Activated B cell treated with CpG ODN at 0.5 μM for 24 hours (primary cell): ENCODE data around the gene PROX1. TPM values are rescaled to one million over a fixed set of nuclear protein-coding genes. Genes with fewer than 3 reads are reported as not detected.

Experiments used
- ATAC-seq: fragments of 200-7000 bp; cut with Tn5 transposase; one replicate; pipeline ENCODE4 v1.10.0; 2021; ENCODE audit warnings: low read depth, mild to moderate bottlenecking, moderate library complexity
- CTCF ChIA-PET: fragments of 350-600 bp; sonication (Branson Sonifier 250); formaldehyde crosslinking; loops from one replicate; lab custom pipeline; 2021; ENCODE audit warnings: antibody characterized with exemption; lab: Charles Lee
- POLR2A ChIA-PET: fragments of 350-600 bp; sonication (Branson Sonifier 250); formaldehyde crosslinking; loops from one replicate; lab custom pipeline; 2021; ENCODE audit warnings: antibody characterized with exemption; lab: Charles Lee
- DNase-seq: peaks from one replicate; pipeline ENCODE4 v3.0.0; 2022
- H3K27ac Mint-ChIP-seq: one replicate; pipeline ENCODE4 v1.8.0; 2020; ENCODE audit warnings: mixed read lengths
- H3K27me3 Mint-ChIP-seq: one replicate; pipeline ENCODE4 v1.8.0; 2021; ENCODE audit warnings: mixed read lengths
- H3K36me3 Mint-ChIP-seq: one replicate; pipeline ENCODE4 v1.8.0; 2021; ENCODE audit warnings: low read depth, mixed read lengths
- H3K4me1 Mint-ChIP-seq: one replicate; pipeline ENCODE4 v1.8.0; 2021; ENCODE audit warnings: mixed read lengths
- H3K4me3 Mint-ChIP-seq: one replicate; pipeline ENCODE4 v1.8.0; 2020; ENCODE audit warnings: mild to moderate bottlenecking, mixed read lengths
- H3K9me3 Mint-ChIP-seq: one replicate; pipeline ENCODE4 v1.8.0; 2020; ENCODE audit warnings: mixed read lengths
- CTCF ChIP-seq: fragments of 200-600 bp; IDR thresholded peaks from one replicate; pipeline ENCODE4 v1.8.0; 2022; ENCODE audit warnings: antibody characterized with exemption, mild to moderate bottlenecking
- intact Hi-C: fragments of 100-400 bp; cut with micrococcal nuclease; formaldehyde crosslinking; loops from one replicate; pipeline ENCODE4 v1.15.1; 2024
- total RNA-seq: library from RNA; stranded (reverse); gene quantifications from 2 replicates; pipeline ENCODE4 v1.2.3, GENCODE V29; 2022

The PROX1 gene
- total RNA-seq, 1 donor from 2014 or later: 1.00 TPM

GRCh38 chr1:214002472-214002871 is 14.7 kb downstream of the PROX1 start:
- no peak for TF ChIP-seq CTCF
- ChIA-PET POLR2A (no interaction called here), CTCF (no interaction called here)
- H3K27me3 Mint-ChIP-seq: no peaks in the 10 kb centered on the region
- H3K4me1 Mint-ChIP-seq: no peaks in the 10 kb centered on the region
- no peak overlapping the region for H3K27ac Mint-ChIP-seq
- intact Hi-C loops: no loop called here
- H3K36me3 Mint-ChIP-seq: no peaks in the 10 kb centered on the region
- DNase-seq (no peak), ATAC-seq (no peak)
- H3K4me3 Mint-ChIP-seq: no peak overlapping the region
- H3K9me3 Mint-ChIP-seq: no peaks in the 10 kb centered on the region

GRCh38 chr1:214003233-214003632 is 15.5 kb downstream of the PROX1 start:
- CTCF ChIA-PET: no interaction called here

GRCh38 chr1:214004014-214004413 is 16.2 kb downstream of the PROX1 start:
- ChIA-PET POLR2A (no interaction called here), CTCF (no interaction called here)
- Mint-ChIP-seq H3K27me3 (peaks cover 3% of the 10 kb centered on the region), H3K27ac (no peak overlapping the region), H3K36me3 (no peaks in the 10 kb centered on the region), H3K4me1 (no peaks in the 10 kb centered on the region), H3K4me3 (no peak overlapping the region), H3K9me3 (no peaks in the 10 kb centered on the region)
- DNase-seq: no peak
- ATAC-seq: no peak
- intact Hi-C loops: no loop called here
- TF ChIP-seq CTCF: no peak

More at GRCh38 chr1:214003233-214003632, 15.5 kb downstream of the PROX1 start:
- POLR2A ChIA-PET: no interaction called here
- Mint-ChIP-seq H3K27ac (no peak overlapping the region), H3K27me3 (no peaks in the 10 kb centered on the region), H3K4me3 (no peak overlapping the region), H3K36me3 (no peaks in the 10 kb centered on the region), H3K4me1 (no peaks in the 10 kb centered on the region), H3K9me3 (no peaks in the 10 kb centered on the region)
- intact Hi-C loops: no loop called here
- ATAC-seq (no peak), DNase-seq (no peak)
- no peak for TF ChIP-seq CTCF

GRCh38 chr1:214004795-214005194 is 17.0 kb downstream of the PROX1 start:
- ChIA-PET POLR2A (no interaction called here), CTCF (no interaction called here)
- Mint-ChIP-seq H3K27me3 (peaks cover 3% of the 10 kb centered on the region), H3K36me3 (no peaks in the 10 kb centered on the region), H3K4me1 (no peaks in the 10 kb centered on the region), H3K27ac (no peak overlapping the region), H3K9me3 (no peaks in the 10 kb centered on the region), H3K4me3 (no peak overlapping the region)
- DNase-seq (no peak), ATAC-seq (no peak)
- no peak for TF ChIP-seq CTCF
- intact Hi-C loops: no loop called here

- H3K27ac Mint-ChIP-seq: no peak overlapping the region
- H3K9me3 Mint-ChIP-seq: no peaks in the 10 kb centered on the region
- no peak for TF ChIP-seq CTCF
Observed at GRCh38 chr1:214005708-214006107, 17.9 kb downstream of the PROX1 start.

More at GRCh38 chr1:214005708-214006107, 17.9 kb downstream of the PROX1 start:
- H3K4me1 Mint-ChIP-seq: no peaks in the 10 kb centered on the region
- peaks cover 3% of the 10 kb centered on the region for H3K27me3 Mint-ChIP-seq
- ChIA-PET POLR2A (no interaction called here), CTCF (no interaction called here)
- H3K4me3 Mint-ChIP-seq: no peak overlapping the region
- no peak for DNase-seq
- H3K36me3 Mint-ChIP-seq: no peaks in the 10 kb centered on the region
- intact Hi-C loops: no loop called here
- no peak for ATAC-seq
